ENCODE data around the gene MTFR1L. TPM values are rescaled to one million over a fixed set of nuclear protein-coding genes. Genes with fewer than 3 reads are reported as not detected.

Gene MTFR1L
- total RNA-seq, 1 donor from 2014 or later, result 44.6 TPM

DNA sequence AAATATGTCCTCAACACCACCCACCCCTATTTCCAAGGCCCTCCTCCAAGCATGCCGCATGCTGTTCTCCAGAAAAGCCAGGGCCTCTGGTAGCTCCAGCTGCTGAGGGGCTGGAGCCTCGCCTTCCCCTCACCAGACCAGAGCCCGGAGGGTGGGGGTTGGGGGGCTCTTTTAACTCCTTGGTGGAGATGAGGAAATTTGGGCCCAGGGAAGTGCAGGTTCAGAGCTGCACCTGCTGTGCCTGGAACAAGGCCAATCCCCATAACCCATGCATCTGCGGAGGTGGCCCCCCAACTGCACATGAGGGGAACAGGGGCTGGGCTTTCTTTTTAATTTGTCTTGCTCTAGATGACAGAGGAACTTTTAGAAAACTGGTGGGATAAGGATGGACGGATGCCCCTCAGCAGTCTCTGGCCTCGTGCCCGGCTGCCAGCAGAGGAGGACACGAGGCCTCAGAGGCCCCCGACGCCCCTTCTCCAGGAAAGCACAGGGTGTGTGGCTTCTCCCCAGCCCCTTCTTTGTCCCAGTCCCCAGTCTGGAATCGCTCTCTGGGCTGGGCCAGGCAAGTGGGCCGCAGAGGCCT, 20.3 kb upstream of the MTFR1L start:
- Mint-ChIP-seq H3K27ac (ENCODE audit: unreplicated experiment) (peak overlapping the region; percentile 47), H3K4me3 (ENCODE audit: unreplicated experiment) (peak overlapping the region; percentile 76), H3K27me3 (ENCODE audit: low read depth, unreplicated experiment) (peaks cover 6% of the 10 kb centered on the region), H3K4me1 (ENCODE audit: low read depth, unreplicated experiment) (peaks cover 16% of the 10 kb centered on the region), H3K36me3 (ENCODE audit: low read depth, unreplicated experiment) (peaks cover 6% of the 10 kb centered on the region), H3K9me3 (ENCODE audit: unreplicated experiment) (peaks cover 1% of the 10 kb centered on the region)
- Histone ChIP-seq H3K9ac (ENCODE audit: low read length) (peak overlapping the region; percentile 79), H4K20me1 (ENCODE audit: insufficient read depth, low read length) (peaks cover 5% of the 10 kb centered on the region), H2AFZ (ENCODE audit: low read depth, low read length) (peak overlapping the region; percentile 96), H3K36me3 (ENCODE audit: insufficient read depth, low read length) (no peaks in the 10 kb centered on the region), H3K4me1 (ENCODE audit: insufficient read depth, low read length) (peaks cover 8% of the 10 kb centered on the region), H3K79me2 (ENCODE audit: insufficient read depth, low read length) (peaks cover 15% of the 10 kb centered on the region), H3K27me3 (ENCODE audit: insufficient read depth, low read length) (no peaks in the 10 kb centered on the region), H3K4me3 (ENCODE audit: insufficient read depth, low read depth, low read length) (peak overlapping the region; percentile 55), H3K9me3 (ENCODE audit: insufficient read depth, low read depth, low read length) (no peaks in the 10 kb centered on the region), H3K27ac (ENCODE audit: low read depth, low read length) (peak overlapping the region; percentile 51), H3K4me2 (ENCODE audit: low read length) (peak overlapping the region; percentile 85)
- DNase-seq (ENCODE audit: low read depth) (no peak), FAIRE-seq (no peak)
- no peak for TF ChIP-seq EZH2 (IDR thresholded peaks at IDR 0.05; ENCODE audit: insufficient read depth, low read length)
- TF ChIP-seq, protein P1, sequence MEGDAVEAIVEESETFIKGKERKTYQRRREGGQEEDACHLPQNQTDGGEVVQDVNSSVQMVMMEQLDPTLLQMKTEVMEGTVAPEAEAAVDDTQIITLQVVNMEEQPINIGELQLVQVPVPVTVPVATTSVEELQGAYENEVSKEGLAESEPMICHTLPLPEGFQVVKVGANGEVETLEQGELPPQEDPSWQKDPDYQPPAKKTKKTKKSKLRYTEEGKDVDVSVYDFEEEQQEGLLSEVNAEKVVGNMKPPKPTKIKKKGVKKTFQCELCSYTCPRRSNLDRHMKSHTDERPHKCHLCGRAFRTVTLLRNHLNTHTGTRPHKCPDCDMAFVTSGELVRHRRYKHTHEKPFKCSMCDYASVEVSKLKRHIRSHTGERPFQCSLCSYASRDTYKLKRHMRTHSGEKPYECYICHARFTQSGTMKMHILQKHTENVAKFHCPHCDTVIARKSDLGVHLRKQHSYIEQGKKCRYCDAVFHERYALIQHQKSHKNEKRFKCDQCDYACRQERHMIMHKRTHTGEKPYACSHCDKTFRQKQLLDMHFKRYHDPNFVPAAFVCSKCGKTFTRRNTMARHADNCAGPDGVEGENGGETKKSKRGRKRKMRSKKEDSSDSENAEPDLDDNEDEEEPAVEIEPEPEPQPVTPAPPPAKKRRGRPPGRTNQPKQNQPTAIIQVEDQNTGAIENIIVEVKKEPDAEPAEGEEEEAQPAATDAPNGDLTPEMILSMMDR (IDR thresholded peaks at IDR 0.05; ENCODE audit: insufficient read depth, low read depth, low read length), result no peak

DNA sequence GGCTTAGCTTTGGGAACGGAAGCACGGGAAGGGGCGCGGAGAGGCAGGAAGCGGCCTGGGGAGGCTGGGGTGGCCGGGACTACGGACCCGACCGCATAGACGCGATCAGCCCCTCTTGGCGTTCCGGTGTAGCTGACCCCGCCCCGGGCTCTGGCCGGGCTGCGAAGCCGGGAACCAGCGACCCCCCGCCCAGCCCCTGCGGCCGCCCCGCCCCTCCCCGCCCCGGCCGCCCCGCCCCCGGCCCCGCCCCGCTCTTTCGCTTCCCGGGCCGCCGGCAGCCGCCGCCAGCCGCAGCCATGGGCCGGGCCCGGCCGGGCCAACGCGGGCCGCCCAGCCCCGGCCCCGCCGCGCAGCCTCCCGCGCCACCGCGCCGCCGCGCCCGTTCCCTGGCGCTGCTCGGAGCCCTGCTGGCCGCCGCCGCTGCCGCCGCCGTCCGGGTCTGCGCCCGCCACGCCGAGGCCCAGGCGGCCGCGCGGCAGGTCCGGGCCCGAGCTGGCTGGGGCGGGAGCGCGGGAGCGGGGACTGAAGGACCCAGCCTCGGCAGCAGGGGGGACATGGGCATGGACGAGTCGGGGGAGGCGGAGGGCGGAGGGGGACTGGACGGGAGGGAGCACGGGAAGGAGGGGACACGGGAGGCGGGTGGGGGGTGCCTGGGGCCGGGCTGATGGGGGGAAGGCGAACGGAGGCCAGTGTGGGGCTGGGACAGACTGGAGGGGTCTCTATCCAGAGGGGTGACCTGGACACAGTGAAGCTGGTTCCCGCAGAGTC, 19.6 kb upstream of the MTFR1L start, which contains the start of gene SELENON:
SELENON (plus strand) TSS at position 259 of the 768 bp plus-strand sequence; CDS start at position 297, 38 bp downstream.
- Histone ChIP-seq H3K4me1 (ENCODE audit: insufficient read depth, low read length) (peaks cover 13% of the 10 kb centered on the region), H2AFZ (ENCODE audit: low read depth, low read length) (peak within 1 kb of the TSS; percentile 96), H3K4me3 (ENCODE audit: insufficient read depth, low read depth, low read length) (peak within 1 kb of the TSS; percentile 64), H3K9me3 (ENCODE audit: insufficient read depth, low read depth, low read length) (no peaks in the 10 kb centered on the region), H3K9ac (ENCODE audit: low read length) (peak within 1 kb of the TSS; percentile 86), H4K20me1 (ENCODE audit: insufficient read depth, low read length) (peaks cover 8% of the 10 kb centered on the region), H3K36me3 (ENCODE audit: insufficient read depth, low read length) (no peaks in the 10 kb centered on the region), H3K27ac (ENCODE audit: low read depth, low read length) (peak within 1 kb of the TSS; percentile 51), H3K27me3 (ENCODE audit: insufficient read depth, low read length) (no peaks in the 10 kb centered on the region), H3K79me2 (ENCODE audit: insufficient read depth, low read length) (peaks cover 15% of the 10 kb centered on the region), H3K4me2 (ENCODE audit: low read length) (peak within 1 kb of the TSS; percentile 95)
- Mint-ChIP-seq H3K27me3 (ENCODE audit: low read depth, unreplicated experiment) (peaks cover 5% of the 10 kb centered on the region), H3K4me1 (ENCODE audit: low read depth, unreplicated experiment) (peaks cover 15% of the 10 kb centered on the region), H3K27ac (ENCODE audit: unreplicated experiment) (peak within 1 kb of the TSS; percentile 47), H3K9me3 (ENCODE audit: unreplicated experiment) (no peaks in the 10 kb centered on the region), H3K36me3 (ENCODE audit: low read depth, unreplicated experiment) (peaks cover 5% of the 10 kb centered on the region), H3K4me3 (ENCODE audit: unreplicated experiment) (peak within 1 kb of the TSS; percentile 87)
- FAIRE-seq, result no peak
- TF ChIP-seq EZH2 (IDR thresholded peaks at IDR 0.05; ENCODE audit: insufficient read depth, low read length), result no peak
- TF ChIP-seq, protein P1 (IDR thresholded peaks at IDR 0.05; ENCODE audit: insufficient read depth, low read depth, low read length), result no peak
- DNase-seq (ENCODE audit: low read depth), result peak; percentile 48
